Forelimb muscle (tissue), 1 donor: Measurements from ENCODE around the gene GCSAM. TPM values are rescaled to one million over a fixed set of nuclear protein-coding genes. Genes with fewer than 3 reads are reported as not detected.

Experiments
- DNase-seq: peaks from one replicate; pipeline ENCODE4 v3.0.0-alpha.2; 2013; ENCODE audit warnings: low read depth
- polyA plus RNA-seq: library from polyadenylated mRNA; unstranded; fragments of 120-200 nt; gene quantifications from one replicate; pipeline ENCODE4 v1.2.1, GENCODE V29; 2013; ENCODE audit not compliant: insufficient read length

GCSAM gene
- polyA plus RNA-seq, 1 donor, result 1.0 TPM

DNA sequence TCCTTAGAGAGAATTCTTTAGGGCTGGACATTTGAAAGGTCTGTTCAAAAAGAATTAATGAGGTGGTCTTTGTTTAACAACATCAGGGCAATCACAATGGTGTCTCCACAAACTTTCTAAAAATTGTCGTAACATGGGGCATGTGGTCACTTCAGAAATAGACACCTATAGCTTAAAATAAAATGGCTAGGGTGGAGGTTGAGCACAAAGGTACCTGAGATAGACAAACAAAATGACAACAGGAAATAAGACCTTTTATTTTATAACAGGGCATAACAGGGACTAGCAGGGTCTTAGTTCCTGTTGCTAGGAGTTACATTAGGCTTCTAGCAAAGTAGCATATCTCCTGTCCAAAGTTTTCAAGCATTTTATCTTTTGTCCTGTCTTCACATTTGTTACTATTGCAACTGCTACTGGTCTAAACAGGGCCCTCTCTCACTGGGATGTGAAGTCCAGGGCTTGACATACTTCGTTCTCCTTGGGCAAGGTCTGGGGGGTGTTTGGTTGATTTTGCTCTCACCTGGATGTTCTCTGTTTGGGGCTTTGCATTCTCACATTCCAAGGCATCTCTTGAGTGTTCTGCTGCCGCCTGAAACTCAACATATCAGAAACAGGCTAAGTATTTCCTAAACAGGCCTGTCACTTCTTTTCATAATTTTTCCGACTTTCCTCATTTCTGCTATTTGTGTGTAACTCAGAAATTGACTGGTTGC lies 3.0 kb downstream of the GCSAM start:
- no peak for DNase-seq

- DNase-seq, result peak; percentile 43
These were observed 4.0 kb downstream of the GCSAM start for GRCh38 chr3:112128843-112129727.

DNA sequence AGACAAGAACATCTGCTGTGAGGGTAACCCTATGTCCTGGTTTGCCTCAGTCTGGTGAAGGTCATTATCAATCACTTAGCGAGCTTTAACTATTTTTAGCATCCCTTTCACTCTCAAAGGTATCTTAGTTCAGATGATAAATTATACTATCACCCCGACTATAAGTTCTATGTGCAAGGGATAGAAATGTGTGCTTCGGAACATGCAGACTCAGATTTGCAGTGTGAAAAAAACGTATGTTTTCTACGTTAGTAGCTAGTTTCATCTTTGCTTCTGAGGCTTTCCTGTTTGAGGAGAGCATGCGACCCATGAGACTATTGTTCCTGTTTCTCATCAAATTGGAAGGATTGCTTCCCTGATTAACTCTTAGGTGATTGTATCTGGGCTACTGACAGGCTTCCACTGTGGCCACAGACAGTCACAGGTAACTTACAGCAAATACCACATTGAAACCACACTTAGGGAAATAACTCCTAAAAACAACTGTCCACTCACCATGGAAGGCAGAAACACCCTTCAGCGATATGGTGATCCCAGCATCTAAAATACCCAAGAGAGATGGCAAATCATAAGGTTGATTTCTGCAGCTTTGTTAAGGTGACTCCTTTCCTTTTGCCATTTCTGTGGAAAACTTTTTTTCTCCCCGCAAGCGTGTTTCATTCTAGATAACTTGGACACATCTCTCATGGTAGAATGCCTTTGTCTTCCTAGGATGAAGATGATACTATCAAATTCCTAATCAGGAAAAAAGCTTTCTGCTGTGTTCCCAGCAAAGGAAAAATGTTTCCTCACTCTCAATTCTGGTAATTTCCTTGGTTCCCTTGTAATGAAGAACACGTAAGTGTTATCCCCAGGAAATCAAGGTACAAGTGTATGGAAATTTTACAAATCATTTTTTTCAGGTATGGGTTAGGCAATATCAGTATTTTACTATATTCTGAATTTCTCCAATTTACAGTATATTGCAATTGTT lies 5.2 kb downstream of the GCSAM start:
- no peak for DNase-seq

- no peak for DNase-seq
These were observed 6.5 kb downstream of the GCSAM start for GRCh38 chr3:112126511-112126911.

DNA sequence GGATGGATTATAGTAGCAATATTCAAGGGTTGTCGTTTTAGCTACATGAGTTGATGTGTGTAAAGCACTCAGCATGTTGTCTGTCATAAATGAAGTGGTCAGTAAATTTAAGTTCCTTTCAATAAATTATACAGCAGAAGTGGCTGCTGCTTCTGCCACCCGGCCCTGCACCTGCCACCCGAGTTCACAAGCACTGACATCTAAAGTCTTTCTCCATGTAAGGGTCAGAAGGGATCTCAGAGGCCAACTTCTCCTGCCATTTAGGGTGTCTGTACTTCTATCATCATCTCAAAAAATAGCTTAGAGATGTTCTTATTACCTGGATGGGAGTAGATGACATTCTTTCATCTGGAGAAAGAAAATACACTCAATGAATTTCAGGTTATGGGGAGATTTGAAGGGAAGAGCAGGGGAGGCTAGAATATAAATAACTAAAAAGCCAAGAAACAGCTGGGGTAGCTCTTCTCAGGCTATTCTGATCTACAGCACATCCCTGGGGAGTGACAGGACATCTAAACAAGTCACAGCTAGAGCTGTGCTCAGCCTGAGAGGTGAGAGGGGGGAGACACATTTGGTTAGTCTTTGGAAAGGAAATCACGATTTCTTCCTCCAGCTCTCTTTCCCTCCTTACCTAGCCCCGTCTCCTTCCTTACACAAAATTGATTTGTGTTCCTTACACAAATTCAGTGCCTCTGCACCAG lies 8.0 kb downstream of the GCSAM start:
- DNase-seq, result no peak

DNA sequence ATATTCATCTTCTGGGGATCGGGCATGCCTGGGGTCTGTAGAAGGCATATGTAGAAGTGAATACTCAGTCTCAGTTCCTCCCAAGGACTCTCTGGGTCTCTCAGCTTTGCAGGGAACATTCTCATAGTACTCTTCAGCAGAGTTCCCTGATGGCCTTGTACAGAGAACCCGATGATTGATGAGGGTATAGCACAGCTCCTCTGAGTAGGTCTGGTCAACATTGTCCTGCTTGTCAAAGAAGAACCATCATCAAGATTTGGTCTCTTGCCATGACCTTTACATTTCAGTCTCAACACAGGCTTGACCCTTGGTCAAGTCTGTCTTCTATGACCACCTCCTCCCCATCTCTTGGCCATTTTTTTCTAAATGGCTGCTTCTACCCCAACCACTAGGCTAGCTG lies 9.5 kb downstream of the GCSAM start:
- no peak for DNase-seq

- no peak for DNase-seq
These were observed 10.2 kb downstream of the GCSAM start for GRCh38 chr3:112122870-112123269.

- DNase-seq, result no peak
These were observed 11.2 kb downstream of the GCSAM start for GRCh38 chr3:112121577-112122547.

DNA sequence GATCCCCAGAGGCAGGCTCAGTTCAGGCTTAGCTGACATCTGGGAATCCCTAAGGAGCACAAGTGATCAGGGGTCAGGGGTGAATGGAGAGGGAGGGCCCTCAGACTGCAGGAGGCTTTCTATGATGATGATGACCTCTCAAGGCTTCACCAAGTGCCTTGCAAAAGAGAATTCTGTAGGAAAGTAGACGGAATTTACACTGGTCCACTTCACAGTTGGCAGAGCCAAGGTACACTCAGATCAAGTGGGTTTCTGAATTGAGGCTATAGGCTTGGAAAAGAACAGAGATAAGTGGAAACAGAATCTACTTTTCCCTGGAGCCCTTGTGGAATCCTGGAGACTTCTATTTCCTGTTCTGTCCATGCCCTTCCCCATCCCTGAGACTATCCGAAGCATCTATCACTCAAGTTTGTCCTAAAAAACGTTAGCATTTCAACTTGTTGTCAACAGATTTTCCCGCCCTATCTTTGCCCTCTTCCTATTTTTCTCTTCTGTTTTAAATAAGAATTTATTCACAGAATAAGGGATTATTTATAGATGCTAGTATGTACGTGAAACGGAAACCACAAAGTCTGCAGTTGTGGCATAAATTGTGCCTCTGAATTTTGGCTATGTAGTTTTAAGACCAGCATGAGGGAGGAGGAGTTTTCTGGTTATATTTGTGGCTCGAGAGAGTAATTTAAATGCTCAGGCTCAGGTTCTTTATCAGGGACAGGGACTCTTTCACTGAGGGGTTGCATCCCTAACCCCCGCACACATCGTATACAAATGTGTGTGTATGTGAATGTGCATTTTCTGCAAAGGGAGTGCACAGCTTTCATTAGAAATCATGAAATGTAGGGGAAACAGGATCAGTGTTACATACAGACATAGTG lies 12.8 kb downstream of the GCSAM start:
- no peak for DNase-seq

DNA sequence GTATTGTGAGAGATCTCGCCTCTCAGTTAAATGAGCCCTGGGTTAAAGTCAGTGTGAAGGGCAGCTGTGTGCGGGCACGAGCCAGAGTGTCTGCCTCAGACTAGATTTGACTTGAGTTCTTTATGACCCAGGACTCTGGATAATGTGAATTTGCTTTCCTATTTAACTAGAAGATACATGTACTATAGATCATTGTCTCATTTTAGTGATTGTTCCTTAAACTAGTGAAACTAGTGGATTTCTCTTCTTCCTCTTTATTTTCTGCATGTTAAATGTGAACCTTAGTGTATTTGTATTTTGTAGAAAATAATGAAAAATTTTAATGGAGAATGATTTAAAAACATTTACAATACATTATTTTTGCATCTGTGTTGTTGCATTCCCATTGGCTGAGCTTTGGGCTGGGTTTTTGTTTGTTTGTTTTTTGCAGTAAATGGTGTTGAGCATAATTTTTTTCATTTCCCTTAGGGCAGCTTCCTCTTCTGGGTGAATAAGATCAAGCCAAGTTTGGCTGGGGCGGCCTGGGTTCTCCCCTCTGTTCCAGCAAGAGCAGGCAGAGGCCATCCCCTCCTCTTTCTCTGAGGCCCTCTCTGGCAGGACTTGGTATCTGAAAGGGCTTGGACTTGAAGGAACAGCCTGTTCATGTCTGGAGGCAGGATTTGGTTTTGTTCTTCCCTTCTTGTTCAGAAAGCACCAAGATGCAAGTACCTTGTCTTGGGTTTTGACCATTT lies 15.0 kb downstream of the GCSAM start:
- DNase-seq, result no peak

GRCh38 chr3:112117415-112117814 lies 15.6 kb downstream of the GCSAM start:
- no peak for DNase-seq

GRCh38 chr3:112116748-112117186 lies 16.3 kb downstream of the GCSAM start:
- DNase-seq, result no peak

- no peak for DNase-seq
These were observed 17.2 kb downstream of the GCSAM start for GRCh38 chr3:112115806-112116383.

- no peak for DNase-seq
These were observed 17.8 kb downstream of the GCSAM start for GRCh38 chr3:112115161-112115739.

DNA sequence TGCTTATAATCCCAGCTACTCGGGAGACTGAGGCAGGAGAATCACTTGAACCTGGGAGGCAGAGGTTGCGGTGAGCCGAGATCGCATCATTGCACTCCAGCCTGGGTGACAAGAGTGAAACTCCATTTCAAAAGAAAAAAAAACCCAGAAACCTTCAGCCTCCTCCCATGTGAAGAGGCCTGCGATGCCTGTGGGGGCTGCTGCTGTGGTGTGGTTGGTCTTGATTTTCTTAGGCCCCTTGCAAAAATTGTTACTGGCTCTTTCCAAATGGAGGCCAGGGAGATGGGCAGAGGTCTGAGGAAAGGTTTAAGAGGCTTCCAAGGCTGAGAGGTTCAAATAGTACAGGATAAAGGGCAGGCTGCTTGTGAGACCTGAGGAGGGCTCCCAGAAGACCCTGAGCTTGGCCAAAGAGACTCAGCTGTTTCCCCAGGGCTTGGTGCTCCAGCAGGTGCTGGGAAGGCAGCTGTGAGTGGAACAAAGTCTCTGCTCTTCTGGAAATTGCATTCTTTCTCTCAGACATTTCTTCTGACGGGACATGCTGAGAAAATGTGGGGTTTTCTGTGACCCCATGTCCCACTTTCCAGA lies 18.4 kb downstream of the GCSAM start:
- DNase-seq, result no peak

DNA sequence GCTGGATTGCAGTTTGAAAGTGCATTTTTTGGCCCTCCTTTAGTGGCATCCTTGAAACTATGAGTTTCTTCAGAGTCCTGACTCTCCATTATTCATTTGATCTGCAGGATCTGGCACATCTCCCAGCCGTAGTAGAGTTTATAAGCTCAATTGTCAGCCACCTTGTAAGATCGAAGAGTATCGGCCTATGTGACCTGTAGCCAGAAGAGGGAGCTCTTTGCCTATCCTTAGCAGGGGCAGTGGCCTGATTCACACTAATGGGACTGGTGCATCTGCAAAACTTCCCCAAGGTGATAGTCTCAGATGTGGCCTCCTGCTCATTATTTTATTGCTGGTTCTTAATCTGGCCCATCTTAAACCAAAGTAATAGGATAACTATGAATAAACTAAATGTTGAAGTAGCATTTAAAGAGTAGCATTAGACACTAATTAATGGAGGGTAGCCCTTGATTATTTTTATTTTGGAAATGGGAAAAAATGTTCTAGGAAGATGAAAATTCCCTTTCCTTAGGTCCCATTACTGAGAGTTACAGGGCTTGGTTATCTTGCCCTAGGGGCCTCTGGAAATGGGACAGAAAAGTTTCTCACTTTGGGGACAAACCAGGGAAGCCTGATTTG lies 21.2 kb downstream of the GCSAM start:
- DNase-seq, result peak; percentile 34

GRCh38 chr3:112109322-112109721 lies 23.7 kb downstream of the GCSAM start:
- no peak for DNase-seq
